ENCODE measurements around the gene FTO.

DNA sequence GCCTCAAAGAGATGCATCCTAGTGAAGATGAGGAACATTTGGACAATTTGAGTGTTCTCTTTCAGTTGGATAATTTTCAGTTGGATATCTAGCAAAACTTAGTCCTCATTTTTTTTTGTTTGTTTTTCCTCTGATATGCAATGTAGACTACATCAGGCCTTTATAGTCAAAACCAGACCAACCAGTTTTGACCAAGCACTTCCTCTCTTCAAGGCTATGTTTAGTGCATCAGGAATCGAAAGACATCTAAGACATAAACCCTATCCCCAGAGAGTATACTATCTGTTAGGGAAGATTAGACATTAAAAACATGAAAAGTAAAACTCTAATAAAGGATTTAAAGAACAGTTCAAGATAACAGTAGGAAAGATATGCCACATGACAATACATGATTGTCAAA, 326.5 kb downstream of the FTO start:
- TF ChIP-seq EZH2 (IDR thresholded peaks at IDR 0.05): no peak
- no peak for TF ChIP-seq POLR2AphosphoS5 (IDR thresholded peaks at IDR 0.05; ENCODE audit: borderline replicate concordance, low read depth, low read length)

Measured in SK-N-MC (cell line).